Measurements from ENCODE around the gene FAM174A. TPM values are rescaled to one million over a fixed set of nuclear protein-coding genes. Genes with fewer than 3 reads are reported as not detected.

Gene FAM174A
- total RNA-seq = 57.3 and 76.0 TPM in 2 replicates
- polyA plus RNA-seq (2012) = 33.9 TPM

- DNase-seq (ENCODE audit: low read depth) = peak; percentile 99
Measured at GRCh38 chr5:100535060-100536005, at the start of gene FAM174A. TSS of gene FAM174A (plus strand) at chr5:100535374. CDS start at chr5:100535531, 157 bp downstream.

- no peak for DNase-seq (ENCODE audit: low read depth)
Measured at GRCh38 chr5:100493996-100494395, 41.2 kb upstream of the FAM174A start.

GRCh38 chr5:100496296-100496695 lies 38.9 kb upstream of the FAM174A start:
- no peak for DNase-seq (ENCODE audit: low read depth)

- no peak for DNase-seq (ENCODE audit: low read depth)
Measured at GRCh38 chr5:100502684-100503083, 32.5 kb upstream of the FAM174A start.

DNA sequence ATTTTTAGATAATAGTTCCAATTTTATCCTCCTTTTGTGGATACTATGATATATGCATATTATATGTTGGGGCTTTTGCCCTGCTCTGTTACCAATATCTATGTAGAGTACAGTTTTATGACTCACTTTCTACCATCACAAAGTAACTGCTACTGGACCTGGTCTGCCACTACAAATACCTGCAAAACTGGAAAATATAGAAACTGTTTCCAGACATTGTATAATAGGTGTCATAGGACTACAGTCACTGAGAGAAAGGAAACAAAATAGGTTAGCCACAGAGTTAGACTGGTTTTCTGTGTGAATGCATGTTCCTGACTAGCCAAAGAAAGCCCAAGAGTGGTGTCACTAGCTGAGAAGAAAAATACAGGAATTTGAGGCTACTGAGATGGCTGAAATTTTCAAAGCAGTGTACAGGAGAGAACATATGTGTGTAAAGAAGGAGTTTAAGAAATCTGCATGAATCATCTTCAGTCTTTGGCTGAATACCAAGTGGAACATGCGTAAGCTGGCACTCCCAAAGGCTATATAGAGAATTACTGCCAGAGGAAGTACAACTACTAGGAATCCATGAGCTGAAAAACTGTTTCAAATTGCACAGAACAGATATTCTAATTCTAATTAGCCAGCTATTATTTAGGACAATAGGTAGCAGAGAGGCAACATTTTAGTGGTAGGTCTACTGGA lies 29.0 kb upstream of the FAM174A start:
- peak; percentile 77 for DNase-seq (ENCODE audit: low read depth)

DNA sequence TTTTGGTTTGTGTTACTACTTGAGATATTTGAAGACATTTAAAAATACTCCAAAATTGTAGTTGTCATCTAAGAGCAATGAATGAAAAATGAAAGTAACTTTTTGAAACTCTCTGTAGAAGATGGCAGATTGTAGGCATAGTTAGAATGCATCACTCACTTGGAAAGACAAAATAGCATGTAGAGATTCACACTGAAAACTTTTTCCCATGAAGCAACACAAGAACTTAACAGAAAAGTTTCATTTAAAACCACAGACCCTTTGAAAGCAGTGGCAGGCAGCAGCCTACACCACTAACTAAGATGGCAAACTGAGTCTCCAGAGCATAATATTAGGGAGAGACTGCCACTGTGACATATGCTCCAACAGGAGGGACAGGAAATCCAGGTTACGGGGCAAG lies 18.9 kb upstream of the FAM174A start:
- no peak for DNase-seq (ENCODE audit: low read depth)

DNA sequence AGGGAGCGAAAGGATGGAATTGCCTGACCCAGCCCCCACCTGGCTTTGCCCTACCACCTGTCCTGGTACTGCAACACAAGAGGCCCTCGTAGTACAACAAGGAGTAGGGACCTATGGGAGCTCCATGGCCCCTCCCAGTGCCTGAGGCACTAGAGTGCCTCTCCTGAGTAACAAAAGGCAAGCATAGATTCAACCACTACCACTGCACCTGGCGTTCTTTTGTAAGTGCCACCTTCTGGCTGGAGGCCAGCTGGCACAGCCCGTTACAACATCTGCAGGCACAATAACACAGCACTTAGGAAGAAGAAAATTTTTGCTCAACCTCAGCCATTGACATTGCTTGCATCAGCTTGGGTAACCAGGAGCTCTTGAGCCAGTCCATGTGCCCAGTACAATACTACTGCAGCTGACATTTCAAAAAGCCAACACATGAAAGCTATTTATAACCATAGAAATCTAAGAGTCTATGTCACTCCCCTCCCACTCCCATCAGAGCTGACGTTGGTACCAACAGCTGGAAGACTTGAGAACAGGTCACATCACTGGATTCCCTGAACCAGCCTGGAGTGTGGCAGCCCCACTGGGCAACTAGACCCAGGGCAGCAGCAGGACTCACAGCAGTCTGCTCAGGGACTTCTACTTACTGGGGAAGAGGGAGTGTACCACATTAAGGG lies 17.7 kb upstream of the FAM174A start:
- DNase-seq (ENCODE audit: low read depth) = peak; percentile 76

GRCh38 chr5:100518377-100518776 lies 16.8 kb upstream of the FAM174A start:
- DNase-seq (ENCODE audit: low read depth) = no peak

DNA sequence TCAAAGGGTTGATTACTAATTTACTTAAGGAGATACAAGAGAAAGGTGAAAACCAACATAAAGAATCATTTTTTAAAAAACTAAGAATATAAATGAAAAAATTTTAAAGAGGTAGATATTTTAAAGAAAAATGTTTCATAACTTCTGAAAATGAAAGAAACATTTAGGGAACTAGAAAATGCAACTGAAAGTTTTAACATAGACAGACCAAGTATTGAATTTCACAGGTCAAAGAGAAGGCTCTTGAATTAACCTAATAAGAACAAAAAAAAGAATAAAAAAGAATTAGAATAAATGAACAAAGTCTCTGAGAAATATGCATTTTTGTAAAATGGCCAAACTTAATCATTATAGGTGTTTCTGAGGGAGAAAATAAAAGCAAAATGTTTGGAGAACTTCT lies 16.1 kb upstream of the FAM174A start:
- DNase-seq (ENCODE audit: low read depth) = no peak

GRCh38 chr5:100520348-100520747 lies 14.8 kb upstream of the FAM174A start:
- no peak for DNase-seq (ENCODE audit: low read depth)

DNA sequence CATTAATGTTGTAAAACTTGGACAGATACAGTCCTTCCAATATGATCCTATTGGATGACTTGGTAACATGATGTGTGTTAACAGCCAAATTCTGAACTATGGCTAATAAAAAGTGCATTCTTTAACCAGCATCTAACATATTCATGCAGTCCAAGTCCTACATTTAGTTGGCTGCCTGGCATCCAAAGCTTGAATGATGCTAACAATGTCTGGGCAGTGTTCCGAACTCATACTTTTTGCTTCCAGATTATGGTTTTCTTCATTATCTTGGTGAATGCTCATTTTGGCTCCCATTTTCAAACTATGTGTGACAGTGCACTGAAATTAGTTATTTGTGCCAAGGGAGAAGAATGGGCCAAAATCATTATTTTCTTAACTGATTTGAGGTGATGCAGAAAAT lies 2.8 kb downstream of the FAM174A start:
- DNase-seq (ENCODE audit: low read depth) = no peak

DNA sequence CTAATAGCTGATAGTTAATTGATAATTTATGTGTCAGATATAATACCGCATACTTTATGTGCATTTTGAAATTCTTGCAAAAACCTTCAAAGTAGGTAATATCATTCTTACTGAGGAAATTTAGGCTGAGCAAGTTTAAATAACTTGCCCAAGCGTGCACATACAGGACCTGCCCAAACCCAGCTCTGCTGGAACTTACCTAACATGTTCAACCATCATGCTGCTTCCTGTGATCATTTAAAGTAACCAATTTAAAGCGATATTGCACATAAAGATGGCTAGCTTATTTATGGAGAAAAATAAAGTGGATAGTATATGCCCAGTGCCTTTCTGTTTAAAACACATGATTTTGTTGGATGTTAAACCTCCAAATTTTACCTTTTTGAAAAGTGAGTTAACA lies 4.3 kb downstream of the FAM174A start:
- no peak for DNase-seq (ENCODE audit: low read depth)

- DNase-seq (ENCODE audit: low read depth) = no peak
Measured at GRCh38 chr5:100542086-100542485, 6.9 kb downstream of the FAM174A start.

DNA sequence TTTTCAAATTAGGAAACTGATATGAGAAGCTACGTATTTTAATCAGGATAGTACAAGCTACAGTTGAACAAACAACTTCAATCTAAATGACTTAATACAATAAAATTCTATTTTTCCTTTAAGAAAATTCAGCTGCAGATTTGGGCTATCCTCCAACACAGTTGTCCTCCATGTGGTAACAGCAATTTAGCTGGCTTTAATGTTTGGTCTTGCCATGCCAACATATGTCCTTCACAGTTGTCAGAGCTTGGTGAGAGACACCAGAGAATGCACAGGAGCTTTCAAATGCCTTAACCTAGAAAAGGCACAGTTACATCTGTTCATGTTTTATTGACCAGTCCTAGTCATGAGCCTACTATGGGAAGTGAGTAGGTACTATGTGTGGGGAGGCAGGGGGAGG lies 10.8 kb downstream of the FAM174A start:
- DNase-seq (ENCODE audit: low read depth) = peak; percentile 50

- DNase-seq (ENCODE audit: low read depth) = peak; percentile 61
Measured at GRCh38 chr5:100550531-100551051, 15.4 kb downstream of the FAM174A start.

GRCh38 chr5:100551183-100551582 lies 16.0 kb downstream of the FAM174A start:
- DNase-seq (ENCODE audit: low read depth) = peak; percentile 13

DNA sequence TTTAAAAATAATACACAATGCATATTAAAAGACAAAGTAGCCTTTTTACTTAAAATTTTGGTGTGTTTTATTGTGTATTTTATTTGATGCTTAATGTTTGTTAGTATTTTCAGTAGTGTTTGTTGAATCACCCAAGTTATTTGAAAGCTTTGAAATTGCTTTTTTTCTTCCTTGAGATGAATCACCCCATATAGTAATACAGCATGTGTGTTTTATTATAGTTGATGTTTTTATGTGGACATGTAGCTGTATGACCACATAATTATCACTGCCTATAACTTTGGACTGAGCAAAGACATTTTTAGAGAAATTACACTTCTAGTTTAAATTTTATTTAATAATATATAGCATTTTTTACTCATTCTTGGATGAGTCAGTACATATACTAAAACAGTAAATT lies 18.0 kb downstream of the FAM174A start:
- no peak for DNase-seq (ENCODE audit: low read depth)

- DNase-seq (ENCODE audit: low read depth) = no peak
Measured at GRCh38 chr5:100560860-100561259, 25.7 kb downstream of the FAM174A start.

DNA sequence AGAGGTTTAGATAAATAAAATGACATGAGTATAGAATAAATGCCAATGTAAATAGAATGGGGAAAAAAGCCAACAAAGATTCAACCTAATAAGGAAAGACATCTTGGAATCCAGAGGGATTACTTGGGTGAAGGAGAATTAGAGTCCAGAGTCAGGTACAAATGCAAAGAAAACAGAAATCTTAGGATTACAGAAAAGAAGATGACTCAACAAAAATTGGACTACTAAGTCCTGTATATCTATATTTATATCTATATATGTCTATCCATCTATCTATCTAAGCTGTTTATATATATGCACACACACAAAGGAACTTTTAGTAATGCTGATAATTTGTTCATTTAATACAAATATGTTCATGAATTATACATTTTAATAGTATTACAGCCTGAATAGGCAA lies 27.6 kb downstream of the FAM174A start:
- DNase-seq (ENCODE audit: low read depth) = no peak

- DNase-seq (ENCODE audit: low read depth) = no peak
Measured at GRCh38 chr5:100566382-100567141, 31.4 kb downstream of the FAM174A start.

GRCh38 chr5:100574716-100575115 lies 39.5 kb downstream of the FAM174A start:
- peak; percentile 73 for DNase-seq (ENCODE audit: low read depth)
